Measurements from ENCODE around the gene ZNF668. TPM values are rescaled to one million over a fixed set of nuclear protein-coding genes. Genes with fewer than 3 reads are reported as not detected.

ZNF668 gene
- total RNA-seq, 2 experiments from 2014 or later, result 9.2 to 9.9 TPM

- CTCF ChIA-PET, result interaction anchor here (0.8 kb wide), 1 partner anchor 96 kb away, joined by 3 read pairs; no protein-coding TSS in a partner anchor
- no peaks in the 10 kb centered on the region for H3K9me3 Mint-ChIP-seq (ENCODE audit: low read depth)
- no peaks in the 10 kb centered on the region for H3K27me3 Mint-ChIP-seq
- POLR2A ChIA-PET, result interaction anchor here (0.6 to 0.7 kb wide), 2 partner anchors 37 to 100 kb away, joined by 3 read pairs; partner anchors contain the start of gene KAT8
- no peak for ATAC-seq
- intact Hi-C loops (cut with DNase I, micrococcal nuclease), result no loop called here
- DNase-seq, result no peak
- H3K36me3 Mint-ChIP-seq (ENCODE audit: low read depth), result peaks cover 32% of the 10 kb centered on the region
- H3K4me3 Mint-ChIP-seq, result no peak overlapping the region
- H3K27ac Mint-ChIP-seq, result no peak overlapping the region
- H3K4me1 Mint-ChIP-seq, result peaks cover 19% of the 10 kb centered on the region
Observed at GRCh38 chr16:31080035-31080629, 6.1 kb upstream of the ZNF668 start.

- no peak for DNase-seq
- POLR2A ChIA-PET, result interaction anchor here (0.6 to 0.7 kb wide), 2 partner anchors 38 to 101 kb away, joined by 3 read pairs; partner anchors contain the start of gene KAT8
Observed at GRCh38 chr16:31079342-31079944, 5.4 kb upstream of the ZNF668 start.

GRCh38 chr16:31078597-31079341 is 4.7 kb upstream of the ZNF668 start:
- CTCF ChIA-PET, result interaction anchor here (0.7 to 1.3 kb wide), 2 partner anchors 96 to 139 kb away, joined by 3 to 5 read pairs; no protein-coding TSS in a partner anchor
- POLR2A ChIA-PET, result interaction anchor here (0.6 kb wide), 1 partner anchor 13 kb away, joined by 4 read pairs; no protein-coding TSS in a partner anchor
- ATAC-seq, result no peak
- no peaks in the 10 kb centered on the region for H3K27me3 Mint-ChIP-seq
- DNase-seq, result no peak
- H3K9me3 Mint-ChIP-seq (ENCODE audit: low read depth), result no peaks in the 10 kb centered on the region
- H3K4me3 Mint-ChIP-seq, result no peak overlapping the region
- intact Hi-C loops (cut with DNase I, micrococcal nuclease), result no loop called here
- H3K36me3 Mint-ChIP-seq (ENCODE audit: low read depth), result peaks cover 38% of the 10 kb centered on the region
- no peak overlapping the region for H3K27ac Mint-ChIP-seq
- peaks cover 25% of the 10 kb centered on the region for H3K4me1 Mint-ChIP-seq

More at GRCh38 chr16:31079342-31079944, 5.4 kb upstream of the ZNF668 start:
- intact Hi-C loops (cut with DNase I, micrococcal nuclease), result no loop called here
- Mint-ChIP-seq H3K36me3 (ENCODE audit: low read depth) (peaks cover 38% of the 10 kb centered on the region), H3K9me3 (ENCODE audit: low read depth) (no peaks in the 10 kb centered on the region), H3K27me3 (no peaks in the 10 kb centered on the region), H3K4me3 (no peak overlapping the region), H3K27ac (no peak overlapping the region), H3K4me1 (peaks cover 25% of the 10 kb centered on the region)
- ATAC-seq, result no peak
- CTCF ChIA-PET, result interaction anchor here (0.7 kb wide), 1 partner anchor 140 kb away, joined by 3 read pairs; no protein-coding TSS in a partner anchor

DNA sequence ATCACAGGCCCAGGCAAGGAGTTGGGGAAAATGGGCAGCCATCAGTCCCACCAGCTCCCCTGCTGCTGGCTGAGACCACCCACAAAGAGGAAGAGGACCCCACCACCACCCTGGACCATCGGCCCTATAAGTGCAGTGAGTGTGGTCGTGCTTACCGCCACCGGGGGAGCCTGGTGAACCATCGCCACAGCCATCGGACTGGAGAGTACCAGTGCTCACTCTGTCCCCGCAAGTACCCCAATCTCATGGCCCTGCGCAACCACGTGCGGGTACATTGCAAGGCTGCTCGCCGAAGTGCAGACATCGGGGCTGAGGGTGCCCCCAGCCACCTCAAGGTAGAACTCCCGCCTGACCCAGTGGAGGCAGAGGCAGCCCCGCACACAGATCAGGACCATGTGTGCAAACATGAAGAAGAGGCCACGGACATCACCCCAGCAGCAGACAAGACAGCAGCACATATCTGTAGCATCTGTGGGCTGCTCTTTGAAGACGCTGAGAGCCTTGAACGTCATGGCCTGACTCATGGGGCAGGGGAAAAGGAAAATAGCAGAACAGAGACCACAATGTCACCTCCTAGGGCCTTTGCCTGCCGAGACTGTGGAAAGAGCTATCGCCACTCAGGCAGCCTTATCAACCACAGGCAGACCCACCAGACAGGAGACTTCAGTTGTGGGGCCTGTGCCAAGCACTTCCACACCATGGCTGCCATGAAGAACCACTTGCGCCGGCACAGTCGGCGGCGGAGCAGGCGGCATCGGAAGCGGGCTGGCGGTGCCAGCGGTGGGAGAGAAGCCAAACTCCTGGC is 3.8 kb upstream of the ZNF668 start:
- Mint-ChIP-seq H3K9me3 (ENCODE audit: low read depth) (no peaks in the 10 kb centered on the region), H3K36me3 (ENCODE audit: low read depth) (peaks cover 38% of the 10 kb centered on the region), H3K4me1 (peaks cover 25% of the 10 kb centered on the region), H3K27me3 (no peaks in the 10 kb centered on the region), H3K27ac (no peak overlapping the region), H3K4me3 (no peak overlapping the region)
- intact Hi-C loops (cut with DNase I, micrococcal nuclease), result no loop called here
- POLR2A ChIA-PET, result interaction anchor here (0.6 kb wide), 1 partner anchor 14 kb away, joined by 4 read pairs; no protein-coding TSS in a partner anchor
- no peak for ATAC-seq
- no peak for DNase-seq
- CTCF ChIA-PET, result interaction anchor here (0.6 to 1.3 kb wide), 2 partner anchors 79 to 95 kb away, joined by 3 to 5 read pairs; no protein-coding TSS in a partner anchor

DNA sequence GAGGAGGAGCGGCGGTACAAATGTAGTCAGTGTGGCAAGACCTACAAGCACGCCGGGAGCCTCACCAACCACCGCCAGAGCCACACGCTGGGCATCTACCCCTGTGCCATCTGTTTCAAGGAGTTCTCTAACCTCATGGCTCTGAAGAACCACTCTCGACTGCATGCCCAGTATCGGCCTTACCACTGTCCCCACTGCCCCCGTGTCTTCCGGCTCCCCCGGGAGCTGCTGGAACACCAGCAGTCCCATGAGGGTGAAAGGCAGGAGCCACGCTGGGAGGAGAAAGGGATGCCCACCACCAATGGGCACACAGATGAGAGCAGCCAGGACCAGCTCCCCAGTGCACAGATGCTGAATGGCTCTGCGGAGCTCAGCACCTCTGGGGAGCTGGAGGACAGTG is 3.0 kb upstream of the ZNF668 start:
- Mint-ChIP-seq H3K27me3 (no peaks in the 10 kb centered on the region), H3K4me3 (no peak overlapping the region), H3K4me1 (peaks cover 27% of the 10 kb centered on the region), H3K36me3 (ENCODE audit: low read depth) (peaks cover 43% of the 10 kb centered on the region), H3K9me3 (ENCODE audit: low read depth) (no peaks in the 10 kb centered on the region), H3K27ac (no peak overlapping the region)
- CTCF ChIA-PET, result interaction anchor here (1.3 kb wide), 1 partner anchor 95 kb away, joined by 5 read pairs; no protein-coding TSS in a partner anchor
- DNase-seq, result no peak
- POLR2A ChIA-PET, result no interaction called here
- intact Hi-C loops (cut with DNase I, micrococcal nuclease), result no loop called here
- no peak for ATAC-seq

GRCh38 chr16:31076319-31076718 is 2.3 kb upstream of the ZNF668 start:
- DNase-seq, result no peak
- H3K27ac Mint-ChIP-seq, result no peak overlapping the region
- no peak for ATAC-seq
- no peaks in the 10 kb centered on the region for H3K9me3 Mint-ChIP-seq (ENCODE audit: low read depth)
- no peaks in the 10 kb centered on the region for H3K27me3 Mint-ChIP-seq
- intact Hi-C loops (cut with DNase I, micrococcal nuclease), result no loop called here
- H3K36me3 Mint-ChIP-seq (ENCODE audit: low read depth), result peaks cover 44% of the 10 kb centered on the region
- H3K4me1 Mint-ChIP-seq, result peaks cover 32% of the 10 kb centered on the region
- H3K4me3 Mint-ChIP-seq, result peak overlapping the region; percentile 97
- ChIA-PET POLR2A (no interaction called here), CTCF (interaction anchor here (0.7 kb wide), 1 partner anchor 41 kb away, joined by 5 read pairs; the partner anchor contains the start of gene KAT8)

- Mint-ChIP-seq H3K36me3 (ENCODE audit: low read depth) (peaks cover 38% of the 10 kb centered on the region), H3K9me3 (ENCODE audit: low read depth) (no peaks in the 10 kb centered on the region), H3K27me3 (no peaks in the 10 kb centered on the region), H3K4me3 (peak overlapping the region; percentile 97), H3K4me1 (peaks cover 28% of the 10 kb centered on the region), H3K27ac (peak overlapping the region; percentile 98)
- no peak for DNase-seq
- intact Hi-C loops (cut with DNase I, micrococcal nuclease), result loop anchor here (1.0 to 5.0 kb wide), 19 partner anchors 20 to 627 kb away; partner anchors contain the start of genes ARMC5 (in 2 of the 2), KAT8 (in 2 of the 2), SETD1A (in 2 of the 2) and VKORC1 (in 2 of the 2)
- POLR2A ChIA-PET, result interaction anchor here (0.6 to 1.8 kb wide), 11 partner anchors 11 to 144 kb away, joined by 3 to 23 read pairs (median 4); partner anchors contain the start of genes FUS, KAT8 and STX4
- ATAC-seq, result no peak
- CTCF ChIA-PET, result interaction anchor here (0.9 to 2.3 kb wide), 7 partner anchors 20 to 794 kb away, joined by 3 to 15 read pairs (median 7); partner anchors contain the start of genes KAT8, STX4 and VKORC1
Observed at GRCh38 chr16:31074814-31075183, 759 bp upstream of the ZNF668 start.

DNA sequence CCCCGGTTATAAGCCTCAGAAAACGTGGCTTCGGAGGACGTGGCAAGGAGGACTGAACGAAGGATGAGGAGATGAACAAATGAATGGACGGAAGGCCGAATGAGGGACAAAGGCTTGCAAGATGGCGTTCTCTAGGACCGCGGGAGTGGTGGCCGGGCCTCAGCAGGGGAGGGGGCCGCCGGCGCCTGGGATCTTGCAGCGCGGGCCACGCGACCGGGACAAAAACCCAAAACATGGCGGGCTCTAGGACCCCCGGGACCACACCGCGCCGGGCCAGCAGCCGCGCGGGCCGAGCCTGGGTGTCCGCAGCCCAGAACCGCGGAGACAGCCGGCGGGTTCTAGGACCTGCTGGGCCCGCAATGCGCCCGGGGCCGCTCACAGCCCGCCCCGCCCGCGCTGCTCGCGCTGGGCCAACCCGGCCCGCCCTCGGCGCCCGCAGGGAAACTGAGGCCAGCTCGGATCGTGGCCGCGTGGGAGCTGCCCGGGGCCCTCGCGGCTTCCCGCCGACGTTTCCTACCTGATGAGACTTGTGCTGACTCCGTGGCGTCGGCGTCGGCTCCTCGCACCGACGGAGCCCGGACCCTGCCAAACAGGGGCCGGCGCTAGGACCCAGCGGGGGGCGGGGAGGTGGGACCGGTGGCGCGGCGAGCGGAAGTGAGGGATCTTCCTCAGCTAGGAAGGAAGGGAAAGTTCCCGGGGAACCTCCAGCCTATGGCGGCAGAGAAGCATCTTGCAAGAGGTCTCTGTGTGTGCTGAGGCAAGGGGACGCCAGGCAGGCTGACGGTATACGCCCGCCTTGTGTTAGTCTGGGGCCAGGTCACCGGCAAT is 684 bp downstream of the ZNF668 start:
- POLR2A ChIA-PET, result interaction anchor here (0.6 to 1.8 kb wide), 15 partner anchors 12 to 326 kb away, joined by 3 to 23 read pairs (median 4); partner anchors contain the start of genes FUS, KAT8, PHKG2 and STX4
- Mint-ChIP-seq H3K27ac (peak overlapping the region; percentile 98), H3K27me3 (no peaks in the 10 kb centered on the region), H3K4me3 (peak overlapping the region; percentile 97), H3K4me1 (peaks cover 34% of the 10 kb centered on the region), H3K9me3 (ENCODE audit: low read depth) (no peaks in the 10 kb centered on the region), H3K36me3 (ENCODE audit: low read depth) (peaks cover 29% of the 10 kb centered on the region)
- intact Hi-C loops (cut with DNase I, micrococcal nuclease), result loop anchor here (1.0 to 5.0 kb wide), 9 partner anchors 77 to 801 kb away; partner anchors contain the start of genes FBRS (in 1 of the 2), FUS (in 1 of the 2), PHKG2 (in 1 of the 2) and RUSF1 (in 1 of the 2)
- ATAC-seq (peak; percentile 53), DNase-seq (peak; percentile 95)
- CTCF ChIA-PET, result interaction anchor here (0.6 to 2.3 kb wide), 12 partner anchors 10 to 796 kb away, joined by 3 to 15 read pairs (median 3); partner anchors contain the start of genes KAT8, STX4 and VKORC1

GRCh38 chr16:31072540-31073141 is 1.4 kb downstream of the ZNF668 start:
- H3K36me3 Mint-ChIP-seq (ENCODE audit: low read depth), result peaks cover 22% of the 10 kb centered on the region
- ChIA-PET POLR2A (interaction anchor here (0.7 to 1.3 kb wide), 3 partner anchors 44 to 325 kb away, joined by 3 to 11 read pairs (median 4); partner anchors contain the start of gene PHKG2), CTCF (interaction anchor here (1.9 to 2.3 kb wide), 2 partner anchors 22 to 69 kb away, joined by 7 to 15 read pairs; partner anchors contain the start of gene VKORC1)
- DNase-seq (peak; percentile 62), ATAC-seq (peak; percentile 1)
- peaks cover 34% of the 10 kb centered on the region for H3K4me1 Mint-ChIP-seq
- intact Hi-C loops (cut with DNase I, micrococcal nuclease), result loop anchor here (1.0 to 5.0 kb wide), 9 partner anchors 76 to 802 kb away; partner anchors contain the start of genes FBRS (in 1 of the 2), FUS (in 1 of the 2), PHKG2 (in 1 of the 2) and RUSF1 (in 1 of the 2)
- no peaks in the 10 kb centered on the region for H3K9me3 Mint-ChIP-seq (ENCODE audit: low read depth)
- peak overlapping the region; percentile 90 for H3K27ac Mint-ChIP-seq
- peak overlapping the region; percentile 97 for H3K4me3 Mint-ChIP-seq
- no peaks in the 10 kb centered on the region for H3K27me3 Mint-ChIP-seq

All from activated CD4-positive, alpha-beta T cell treated with anti-CD3 and anti-CD28 coated beads for 36 hours (primary cell).